ENCODE results near the gene FKBP3. TPM values are rescaled to one million over a fixed set of nuclear protein-coding genes. Genes with fewer than 3 reads are reported as not detected.

Gene FKBP3
- total and polyA plus RNA-seq, 2 of the 13 experiments (the other 11 are each of a cell fraction or from before 2014, with no cell fraction given) = 57.0 to 87.6 TPM

DNA sequence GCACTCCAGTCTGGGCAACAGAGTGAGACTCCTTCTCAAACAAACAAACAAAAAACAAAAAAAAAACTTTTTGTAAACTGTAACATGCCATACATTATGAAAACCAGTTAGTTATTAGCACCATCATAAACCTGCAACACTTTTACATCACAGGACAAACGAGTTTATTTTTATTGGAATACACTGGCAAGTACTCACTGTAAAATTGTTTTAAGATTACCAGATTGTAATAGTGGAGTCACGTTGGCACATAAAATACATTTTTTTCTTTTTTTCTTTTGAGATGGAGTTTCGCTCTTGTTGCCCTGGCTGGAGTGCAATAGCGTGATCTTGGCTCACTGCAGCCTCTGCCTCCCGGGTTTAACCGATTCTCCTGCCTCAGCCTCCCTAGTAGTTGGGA lies 15.7 kb downstream of the FKBP3 start:
- H3K4me1 ChIP-seq (ENCODE audit: insufficient read depth, low read length) = peaks cover 13% of the 10 kb centered on the region
- FAIRE-seq (no peak), ATAC-seq (no peak), DNase-seq (ENCODE audit: low spot score) (no peak)
- CTCF ChIA-PET (ENCODE audit: low intra/inter-chr PET ratio, low total read pairs) = no interaction called here
- TF ChIP-seq, protein P1, sequence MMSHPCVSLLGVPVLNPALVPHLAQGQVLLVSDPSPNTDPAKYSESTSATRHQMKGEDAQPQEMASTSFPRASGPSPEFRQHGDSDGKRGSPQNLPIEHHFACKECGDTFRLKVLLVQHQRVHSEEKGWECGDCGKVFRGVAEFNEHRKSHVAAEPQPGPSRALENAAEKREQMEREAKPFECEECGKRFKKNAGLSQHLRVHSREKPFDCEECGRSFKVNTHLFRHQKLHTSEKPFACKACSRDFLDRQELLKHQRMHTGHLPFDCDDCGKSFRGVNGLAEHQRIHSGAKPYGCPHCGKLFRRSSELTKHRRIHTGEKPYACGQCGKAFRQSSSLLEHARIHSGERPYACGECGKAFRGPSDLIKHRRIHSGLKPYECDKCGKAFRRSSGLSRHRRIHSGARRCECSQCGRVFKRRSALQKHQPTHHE (CRISPR knock-in tag; IDR thresholded peaks at IDR 0.05; ENCODE audit: borderline replicate concordance) = no peak
- TF ChIP-seq ZNF33A (CRISPR knock-in tag; IDR thresholded peaks at IDR 0.05; ENCODE audit: borderline replicate concordance) = no peak
- TF ChIP-seq ZNF569 (CRISPR knock-in tag; IDR thresholded peaks at IDR 0.05; ENCODE audit: borderline replicate concordance) = no peak
- no peak for TF ChIP-seq NPAS2 (CRISPR knock-in tag; IDR thresholded peaks at IDR 0.05; ENCODE audit: borderline replicate concordance)
- TF ChIP-seq KDM3A (CRISPR knock-in tag; IDR thresholded peaks at IDR 0.05; ENCODE audit: low read depth) = no peak
- TF ChIP-seq MATR3 (CRISPR knock-in tag; IDR thresholded peaks at IDR 0.05) = no peak
- no peak for TF ChIP-seq ZNF232 (CRISPR knock-in tag; IDR thresholded peaks at IDR 0.05; ENCODE audit: borderline replicate concordance)
- no peak overlapping the region for H3K9ac ChIP-seq (ENCODE audit: insufficient read depth, low read depth, low read length)
- H3K9me3 ChIP-seq (ENCODE audit: low read length) = no peaks in the 10 kb centered on the region
- WGBS (ENCODE audit: low lambda C conversion rate) = 95% methylated on average over 6 of the region's 6 CpGs
- H3K27me3 ChIP-seq (ENCODE audit: control insufficient read depth in 1 of 2, insufficient read depth in 2 of 2, low read length in 2 of 2) = no peaks in the 10 kb centered on the region
- intact Hi-C loops (cut with micrococcal nuclease; ENCODE audit: unreplicated experiment) = no loop called here
- no peak overlapping the region for H3K27ac ChIP-seq (ENCODE audit: extremely low read length, insufficient read depth, low read length)
- in situ Hi-C loops (cut with HindIII; ENCODE audit: extremely low pct_ligation_motif_present, low pct_unique_long_range_greater_than_20kb) = no loop called here
- no peaks in the 10 kb centered on the region for H3K79me2 ChIP-seq (ENCODE audit: insufficient read depth, low read length)
- no peak overlapping the region for H3K4me2 ChIP-seq (ENCODE audit: low read depth, low read length)
- POLR2A ChIA-PET = no interaction called here
- no TSS peak for BruUV-seq (replicated peaks)
- H3K4me3 ChIP-seq (replicated peaks in 1 of 3; ENCODE audit: insufficient read depth in 1 of 3, low read depth in 2 of 3, low read length in 3 of 3) = no peak overlapping the region
- no peak overlapping the region for H2AFZ ChIP-seq (ENCODE audit: low read length)
- no peaks in the 10 kb centered on the region; the same call in 1 of the 2 replicates for H4K20me1 ChIP-seq (ENCODE audit: insufficient read depth, low read length)
- H3K36me3 ChIP-seq (replicated peaks in 1 of 2; ENCODE audit: control insufficient read depth in 1 of 2, insufficient read depth in 2 of 2, low read length in 2 of 2) = peaks cover 6 to 59% of the 10 kb centered on the region in 2 experiments

DNA sequence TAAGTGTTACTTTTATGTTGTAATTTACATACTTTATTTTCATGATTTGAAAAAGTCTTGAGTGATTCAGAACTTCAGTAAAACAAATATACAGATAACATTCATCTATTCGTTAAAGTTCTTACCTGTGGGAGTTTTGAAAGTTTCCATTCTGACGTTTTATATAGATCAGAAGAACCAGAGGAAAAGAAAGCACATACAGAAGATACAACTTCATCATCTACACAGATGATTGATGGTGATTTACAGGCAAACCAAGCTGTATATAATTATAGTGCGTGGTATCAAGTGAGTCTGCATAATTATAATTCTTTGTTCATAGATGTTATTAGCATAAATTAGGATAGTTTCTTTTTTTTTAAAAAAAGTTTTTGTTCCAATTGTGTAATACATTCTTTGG lies 20.0 kb downstream of the FKBP3 start:
- POLR2A ChIA-PET = interaction anchor here (1.6 to 2.5 kb wide), 2 partner anchors 16 to 20 kb away, joined by 3 to 16 read pairs; partner anchors contain the start of gene FKBP3
- in situ Hi-C loops (cut with HindIII; ENCODE audit: extremely low pct_ligation_motif_present, low pct_unique_long_range_greater_than_20kb) (no loop called here), intact Hi-C loops (cut with micrococcal nuclease; ENCODE audit: unreplicated experiment) (no loop called here)
- Histone ChIP-seq H3K27ac (ENCODE audit: extremely low read length, insufficient read depth, low read length) (no peak overlapping the region), H3K9ac (ENCODE audit: insufficient read depth, low read depth, low read length) (no peak overlapping the region), H3K4me2 (ENCODE audit: low read depth, low read length) (no peak overlapping the region), H3K36me3 (replicated peaks in 1 of 2; ENCODE audit: control insufficient read depth in 1 of 2, insufficient read depth in 2 of 2, low read length in 2 of 2) (peaks cover 11 to 59% of the 10 kb centered on the region in 2 experiments), H3K9me3 (ENCODE audit: low read length) (no peaks in the 10 kb centered on the region), H3K27me3 (ENCODE audit: control insufficient read depth in 1 of 2, insufficient read depth in 2 of 2, low read length in 2 of 2) (no peaks in the 10 kb centered on the region), H2AFZ (ENCODE audit: low read length) (no peak overlapping the region), H3K79me2 (ENCODE audit: insufficient read depth, low read length) (no peaks in the 10 kb centered on the region), H3K4me1 (ENCODE audit: insufficient read depth, low read length) (peaks cover 34% of the 10 kb centered on the region), H4K20me1 (ENCODE audit: insufficient read depth, low read length) (0 out of 2 replicates have a peak, but pooled peaks cover 7% of the 10 kb centered on the region), H3K4me3 (replicated peaks in 1 of 3; ENCODE audit: insufficient read depth in 1 of 3, low read depth in 2 of 3, low read length in 3 of 3) (no peak overlapping the region)
- WGBS (ENCODE audit: low lambda C conversion rate) = 98% methylated on average over 3 of the region's 3 CpGs
- TF ChIP-seq FOXP1 (IDR thresholded peaks at IDR 0.05) (no peak), FOXP1 (CRISPR knock-in tag; IDR thresholded peaks at IDR 0.05) (no peak), TARDBP (CRISPR knock-in tag; IDR thresholded peaks at IDR 0.05) (no peak)
- TF ChIP-seq, protein P2, sequence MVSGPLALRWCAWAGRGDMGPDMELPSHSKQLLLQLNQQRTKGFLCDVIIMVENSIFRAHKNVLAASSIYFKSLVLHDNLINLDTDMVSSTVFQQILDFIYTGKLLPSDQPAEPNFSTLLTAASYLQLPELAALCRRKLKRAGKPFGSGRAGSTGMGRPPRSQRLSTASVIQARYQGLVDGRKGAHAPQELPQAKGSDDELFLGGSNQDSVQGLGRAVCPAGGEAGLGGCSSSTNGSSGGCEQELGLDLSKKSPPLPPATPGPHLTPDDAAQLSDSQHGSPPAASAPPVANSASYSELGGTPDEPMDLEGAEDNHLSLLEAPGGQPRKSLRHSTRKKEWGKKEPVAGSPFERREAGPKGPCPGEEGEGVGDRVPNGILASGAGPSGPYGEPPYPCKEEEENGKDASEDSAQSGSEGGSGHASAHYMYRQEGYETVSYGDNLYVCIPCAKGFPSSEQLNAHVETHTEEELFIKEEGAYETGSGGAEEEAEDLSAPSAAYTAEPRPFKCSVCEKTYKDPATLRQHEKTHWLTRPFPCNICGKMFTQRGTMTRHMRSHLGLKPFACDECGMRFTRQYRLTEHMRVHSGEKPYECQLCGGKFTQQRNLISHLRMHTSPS (CRISPR knock-in tag; IDR thresholded peaks at IDR 0.05; ENCODE audit: low read depth) = no peak
- TF ChIP-seq, protein P3, sequence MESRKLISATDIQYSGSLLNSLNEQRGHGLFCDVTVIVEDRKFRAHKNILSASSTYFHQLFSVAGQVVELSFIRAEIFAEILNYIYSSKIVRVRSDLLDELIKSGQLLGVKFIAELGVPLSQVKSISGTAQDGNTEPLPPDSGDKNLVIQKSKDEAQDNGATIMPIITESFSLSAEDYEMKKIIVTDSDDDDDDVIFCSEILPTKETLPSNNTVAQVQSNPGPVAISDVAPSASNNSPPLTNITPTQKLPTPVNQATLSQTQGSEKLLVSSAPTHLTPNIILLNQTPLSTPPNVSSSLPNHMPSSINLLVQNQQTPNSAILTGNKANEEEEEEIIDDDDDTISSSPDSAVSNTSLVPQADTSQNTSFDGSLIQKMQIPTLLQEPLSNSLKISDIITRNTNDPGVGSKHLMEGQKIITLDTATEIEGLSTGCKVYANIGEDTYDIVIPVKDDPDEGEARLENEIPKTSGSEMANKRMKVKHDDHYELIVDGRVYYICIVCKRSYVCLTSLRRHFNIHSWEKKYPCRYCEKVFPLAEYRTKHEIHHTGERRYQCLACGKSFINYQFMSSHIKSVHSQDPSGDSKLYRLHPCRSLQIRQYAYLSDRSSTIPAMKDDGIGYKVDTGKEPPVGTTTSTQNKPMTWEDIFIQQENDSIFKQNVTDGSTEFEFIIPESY (CRISPR knock-in tag; IDR thresholded peaks at IDR 0.05) = no peak
- BruUV-seq (replicated peaks) = no TSS peak
- DNase-seq (ENCODE audit: low spot score) = no peak
- ATAC-seq = no peak
- no peak for FAIRE-seq
- CTCF ChIA-PET (ENCODE audit: low intra/inter-chr PET ratio, low total read pairs) = no interaction called here
